Measurements from ENCODE around the gene FAM181A. TPM values are rescaled to one million over a fixed set of nuclear protein-coding genes. Genes with fewer than 3 reads are reported as not detected.
A peak's percentile ranks its signal among the peaks of the same experiment; 100 is the strongest.

FAM181A gene
- total RNA-seq, 1 donor from 2014 or later, result not detected

DNA sequence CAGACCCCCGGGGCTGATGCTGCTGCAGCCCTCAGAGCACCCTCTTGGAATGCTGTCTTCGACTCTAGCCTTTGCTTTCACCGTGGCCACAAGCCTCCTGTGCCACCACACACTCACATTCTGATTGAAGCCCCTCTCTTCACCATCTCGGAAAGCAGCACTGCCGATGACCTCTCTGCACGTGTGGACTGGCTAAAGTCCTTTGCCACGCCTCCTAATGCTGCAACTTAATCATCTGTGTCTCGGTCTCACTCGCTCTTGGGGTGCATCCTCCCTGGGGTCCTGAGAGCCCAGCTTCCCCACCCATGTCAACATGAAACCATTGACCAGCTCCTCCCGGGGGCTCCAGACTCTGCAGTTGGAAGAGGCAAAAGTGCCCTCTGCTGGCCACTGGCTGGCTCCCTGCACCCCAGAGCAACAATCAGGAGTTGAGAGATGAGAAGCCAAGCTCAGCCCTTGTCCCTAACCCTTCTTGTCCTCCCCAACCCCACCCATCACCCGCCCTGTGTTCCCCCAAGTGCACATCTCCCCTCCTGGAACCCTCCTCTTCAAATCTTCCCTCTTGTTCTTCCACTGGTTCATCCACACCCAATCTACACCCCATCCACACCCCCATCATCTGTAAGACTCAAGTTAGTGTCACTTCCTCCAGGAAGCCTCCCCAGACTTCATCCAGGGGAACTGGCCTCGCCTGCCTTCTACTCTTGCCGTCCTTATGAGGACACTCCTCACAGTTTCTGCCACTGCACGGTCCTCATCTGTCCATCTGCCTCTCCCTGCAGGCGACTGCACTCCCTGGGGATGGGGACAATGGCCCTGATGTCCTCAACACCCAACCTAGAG, 23.6 kb upstream of the FAM181A start:
- peak; percentile 21 for DNase-seq (ENCODE audit: low spot score)

DNA sequence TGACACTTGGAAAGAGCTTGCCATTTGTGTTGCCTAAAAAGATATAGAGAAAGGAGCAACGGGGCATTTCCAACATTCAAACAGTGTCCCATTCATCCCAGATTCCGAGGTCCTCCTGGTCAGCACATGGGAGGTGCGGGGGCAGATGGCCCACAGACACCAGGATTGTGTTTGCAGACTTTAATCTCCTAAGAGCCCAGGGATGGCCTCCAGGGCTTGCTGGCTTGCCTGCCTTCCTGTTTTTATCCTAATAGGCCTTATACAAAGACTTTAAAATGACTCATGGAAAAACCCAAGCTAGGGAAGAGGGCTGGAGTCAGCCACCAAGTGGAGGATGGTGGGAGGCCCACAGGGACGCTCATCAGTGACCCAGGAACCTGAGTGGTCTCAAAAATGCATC, 21.5 kb upstream of the FAM181A start:
- peak; percentile 65 for DNase-seq (ENCODE audit: low spot score)

DNA sequence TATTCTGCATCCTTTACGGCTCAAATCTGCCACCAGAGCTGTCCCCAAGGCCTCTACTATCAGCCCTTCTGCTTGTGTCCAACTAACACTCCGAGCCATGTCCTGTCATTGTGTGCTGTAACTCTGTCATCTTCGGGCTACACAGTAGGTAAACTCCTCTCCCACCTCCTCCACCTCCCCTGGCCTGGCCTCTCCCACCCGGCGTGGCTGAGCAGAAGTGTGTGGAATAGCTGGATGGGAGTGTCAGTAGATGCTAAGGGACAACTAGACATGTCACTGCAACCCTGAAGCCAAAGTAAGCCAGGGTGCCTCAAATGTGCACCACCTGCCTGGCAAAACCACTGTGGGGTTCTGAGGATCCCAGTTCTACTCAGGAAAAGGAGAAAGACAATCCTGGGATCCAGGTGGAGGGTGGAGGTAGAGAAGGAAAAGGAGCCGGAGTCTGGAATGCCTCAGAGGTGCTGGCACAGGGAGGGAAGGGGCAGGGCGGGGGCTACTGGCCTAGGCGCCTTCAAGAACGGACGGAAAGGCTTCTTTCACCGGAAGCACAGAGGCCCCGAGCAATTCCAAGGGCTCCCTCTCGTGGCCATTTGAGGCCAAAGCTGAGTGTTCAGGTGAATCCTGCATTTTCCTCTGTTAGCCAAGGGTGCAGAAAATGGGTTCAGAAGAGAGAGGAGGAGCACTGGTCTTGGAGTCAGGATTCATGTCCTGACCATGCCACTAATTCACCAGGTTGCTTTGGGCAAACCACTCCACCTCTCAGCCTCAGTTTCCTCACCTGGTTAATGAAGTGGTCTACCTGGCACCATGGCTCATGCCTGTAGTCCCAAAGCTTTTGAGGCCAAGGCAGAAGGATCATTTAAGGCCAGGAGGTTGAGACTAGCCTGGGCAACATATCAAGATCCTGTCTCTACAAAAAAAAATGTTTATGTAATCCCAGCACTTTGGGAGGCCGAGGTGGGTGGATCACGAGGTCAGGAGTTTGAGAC, 20.5 kb upstream of the FAM181A start:
- peak; percentile 42 for DNase-seq (ENCODE audit: low spot score)

DNA sequence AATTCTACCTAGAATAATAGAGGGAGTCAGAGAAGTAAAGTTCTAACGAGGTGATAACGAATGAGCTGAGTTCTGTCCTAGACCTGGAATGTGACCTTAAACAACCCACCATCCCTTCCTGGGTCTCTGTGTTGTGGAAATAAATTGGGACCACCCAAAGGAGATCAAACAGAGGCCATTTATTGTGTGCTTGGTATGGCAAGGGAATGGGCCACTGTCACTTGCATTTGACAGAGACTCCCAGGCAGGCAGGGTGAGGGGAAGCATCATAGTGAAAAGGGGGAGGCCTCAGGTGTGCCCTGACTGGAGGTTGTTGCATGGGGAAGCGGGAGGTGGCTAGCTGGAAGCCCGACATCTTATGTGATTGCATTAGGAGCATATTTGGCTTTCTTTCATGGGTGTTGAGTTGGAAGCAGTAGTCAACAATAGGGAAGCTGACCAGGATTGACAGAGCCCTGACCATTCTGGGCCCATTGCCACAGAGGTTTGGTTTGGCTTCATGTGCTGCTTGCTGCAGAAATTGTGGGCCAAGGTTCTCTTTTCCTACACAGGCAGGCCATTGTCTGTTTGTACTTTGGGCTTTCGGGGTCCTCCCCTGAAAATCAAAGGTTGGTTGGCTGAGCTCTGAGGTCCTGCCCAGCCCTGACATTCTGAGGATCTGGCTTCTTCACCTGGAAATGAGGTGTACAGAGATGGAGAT, 17.6 kb upstream of the FAM181A start:
- DNase-seq (ENCODE audit: low spot score), result no peak

DNA sequence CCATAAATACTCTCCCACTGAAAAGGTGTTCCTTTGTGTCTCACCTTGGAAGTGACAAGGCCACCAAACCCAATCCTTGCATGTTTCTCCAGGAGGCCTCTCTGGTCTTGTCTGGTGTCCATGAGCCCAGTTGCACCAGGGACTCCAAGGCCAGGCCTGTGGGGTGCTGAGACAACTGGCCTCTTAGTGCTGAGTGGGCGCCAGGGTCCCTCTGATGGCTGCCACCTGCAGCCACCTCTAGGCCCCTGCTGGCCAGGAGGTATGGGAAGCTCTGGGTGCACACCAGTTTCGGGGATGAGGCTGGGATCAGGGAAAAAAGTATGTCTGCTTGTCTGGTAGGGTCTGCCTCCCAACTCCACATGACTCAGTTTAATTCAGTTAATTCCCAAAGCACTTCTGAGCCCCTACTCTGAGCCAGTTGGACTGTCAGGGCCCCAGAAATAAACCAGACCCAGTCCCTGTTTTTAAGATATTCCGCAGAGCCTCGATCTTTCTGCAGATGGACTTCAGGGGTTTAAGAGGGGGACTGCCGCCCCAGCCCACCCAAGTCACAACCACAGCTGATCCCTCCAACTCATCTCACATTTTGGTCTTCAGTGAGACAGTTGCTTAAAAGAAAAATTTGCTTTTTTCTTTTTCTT, 15.0 kb upstream of the FAM181A start:
- DNase-seq (ENCODE audit: low spot score), result peak; percentile 90

DNA sequence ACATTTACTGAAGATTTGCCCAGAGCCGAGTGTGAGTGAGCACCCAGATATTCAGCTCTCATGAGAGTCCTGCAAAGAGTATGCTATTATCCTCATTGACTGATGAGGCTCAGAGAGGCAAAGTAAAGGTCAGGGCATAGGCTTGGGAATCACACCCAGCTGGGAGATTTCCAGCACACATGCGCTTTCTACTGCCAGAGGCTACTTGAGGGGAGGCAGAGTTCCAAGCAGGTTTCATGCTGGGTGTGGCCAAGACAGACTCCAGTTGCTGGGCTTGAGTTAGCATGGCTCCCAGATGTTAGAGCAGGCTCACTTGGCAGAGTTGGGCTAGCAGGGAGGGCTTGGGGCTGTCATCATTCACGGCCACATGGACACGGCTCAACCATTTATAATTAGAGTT, 14.4 kb upstream of the FAM181A start:
- DNase-seq (ENCODE audit: low spot score), result peak; percentile 63

DNA sequence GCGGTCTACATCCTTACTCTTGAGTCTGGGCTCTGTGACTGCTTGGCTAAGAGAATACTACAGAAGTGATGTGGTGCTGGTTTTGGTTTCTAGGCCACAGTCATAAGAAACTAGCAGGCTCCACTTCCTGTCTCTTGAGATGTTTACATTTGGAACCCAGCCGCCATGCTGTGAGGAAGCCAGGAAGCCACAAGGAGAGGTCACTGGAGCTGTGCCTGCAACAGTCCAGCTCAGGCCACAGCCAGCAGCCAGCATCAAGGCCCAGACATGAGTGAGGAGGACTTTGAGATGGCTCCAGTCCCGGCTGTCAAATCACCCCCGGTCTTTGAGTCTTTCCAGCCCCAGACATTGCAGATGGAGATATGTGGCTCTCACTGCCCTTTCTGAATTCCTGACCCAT, 12.9 kb upstream of the FAM181A start:
- no peak for DNase-seq (ENCODE audit: low spot score)

DNA sequence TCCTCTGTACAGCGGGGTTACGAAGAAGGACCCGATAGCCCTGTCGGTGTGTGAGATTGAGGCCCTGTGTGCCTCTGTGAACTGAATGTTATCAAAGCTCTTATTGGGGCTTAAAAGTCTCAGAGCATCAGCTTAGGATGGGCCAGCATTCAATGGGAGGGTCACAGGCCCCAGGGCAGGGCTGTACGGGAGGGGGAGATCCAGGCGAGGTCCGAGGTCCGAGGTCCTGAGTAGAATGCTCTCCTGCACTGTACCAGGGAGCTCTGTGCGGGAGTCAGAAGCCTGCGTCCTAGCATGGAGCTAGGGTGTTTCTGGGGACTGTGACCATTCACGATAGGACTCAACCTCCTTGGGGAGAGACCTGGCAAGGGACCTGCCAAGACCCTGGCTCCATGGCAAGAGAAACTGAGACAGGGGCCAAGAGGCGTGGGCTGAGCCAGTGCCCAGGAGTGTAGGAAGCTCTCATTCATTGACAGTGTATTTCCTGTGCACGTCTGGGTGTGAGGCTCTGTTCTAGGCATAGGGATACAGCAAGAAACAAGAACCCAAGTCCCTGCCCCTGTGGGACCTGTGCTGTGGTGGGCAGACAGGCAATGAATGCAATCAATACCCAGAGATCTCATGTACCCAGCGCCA, 12.0 kb upstream of the FAM181A start:
- DNase-seq (ENCODE audit: low spot score), result no peak

DNA sequence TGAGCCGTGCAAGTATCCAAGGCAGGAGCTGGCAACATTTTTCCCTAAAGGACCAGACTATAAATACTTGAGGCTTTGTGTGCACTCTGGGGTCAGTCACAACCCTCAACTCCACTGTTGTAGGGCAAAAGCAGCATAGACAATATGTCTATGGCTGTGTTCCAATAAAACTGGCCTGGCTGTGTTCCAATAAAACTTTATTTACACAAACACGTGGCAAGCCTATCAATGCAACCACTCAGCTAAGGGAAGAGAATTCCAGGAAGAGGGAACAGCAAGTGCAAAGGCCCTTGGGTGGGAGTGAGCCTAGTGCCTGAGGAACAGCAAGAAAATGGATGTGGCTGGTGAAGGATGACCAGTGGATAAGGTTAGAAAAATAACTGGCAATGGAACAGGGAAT, 11.3 kb upstream of the FAM181A start:
- no peak for DNase-seq (ENCODE audit: low spot score)

DNA sequence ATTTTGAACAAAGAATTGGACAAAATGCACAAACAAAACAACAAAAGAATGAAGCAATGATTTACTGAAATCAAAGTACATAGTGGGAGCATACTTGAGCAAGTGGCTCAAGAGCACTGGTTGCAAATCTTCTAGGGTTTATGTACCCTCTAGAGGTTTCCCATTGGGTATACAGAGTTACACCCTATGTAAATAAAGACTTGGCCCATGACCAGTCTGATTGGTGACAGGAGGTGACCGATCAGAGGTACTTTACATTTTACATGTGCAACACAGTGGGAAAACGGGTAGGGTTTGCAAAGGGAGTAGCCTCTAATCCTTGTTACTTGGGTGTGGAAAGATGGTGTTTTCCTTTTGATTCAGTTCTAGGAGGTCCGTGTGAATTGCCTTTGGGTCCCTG, 10.6 kb upstream of the FAM181A start:
- DNase-seq (ENCODE audit: low spot score), result no peak

DNA sequence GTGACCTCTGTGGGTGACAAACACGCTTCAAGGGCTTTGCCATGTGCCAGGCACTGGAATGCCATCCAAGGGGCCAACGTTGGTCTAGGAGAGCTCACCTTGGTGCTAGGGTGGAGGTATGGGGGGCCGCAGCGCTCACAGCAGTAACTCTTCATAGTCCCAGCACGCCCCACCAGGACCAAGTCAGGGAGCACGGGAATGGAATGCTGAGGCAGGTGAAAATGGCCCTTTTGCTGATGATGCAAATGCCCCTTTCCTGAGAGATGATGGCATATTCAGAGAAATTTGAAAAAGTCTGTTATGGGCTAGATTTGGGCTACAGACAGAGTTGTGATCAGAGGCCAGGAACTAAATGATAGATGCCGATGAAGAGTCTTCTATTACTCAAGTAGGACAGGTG, 10.0 kb upstream of the FAM181A start:
- no peak for DNase-seq (ENCODE audit: low spot score)

DNA sequence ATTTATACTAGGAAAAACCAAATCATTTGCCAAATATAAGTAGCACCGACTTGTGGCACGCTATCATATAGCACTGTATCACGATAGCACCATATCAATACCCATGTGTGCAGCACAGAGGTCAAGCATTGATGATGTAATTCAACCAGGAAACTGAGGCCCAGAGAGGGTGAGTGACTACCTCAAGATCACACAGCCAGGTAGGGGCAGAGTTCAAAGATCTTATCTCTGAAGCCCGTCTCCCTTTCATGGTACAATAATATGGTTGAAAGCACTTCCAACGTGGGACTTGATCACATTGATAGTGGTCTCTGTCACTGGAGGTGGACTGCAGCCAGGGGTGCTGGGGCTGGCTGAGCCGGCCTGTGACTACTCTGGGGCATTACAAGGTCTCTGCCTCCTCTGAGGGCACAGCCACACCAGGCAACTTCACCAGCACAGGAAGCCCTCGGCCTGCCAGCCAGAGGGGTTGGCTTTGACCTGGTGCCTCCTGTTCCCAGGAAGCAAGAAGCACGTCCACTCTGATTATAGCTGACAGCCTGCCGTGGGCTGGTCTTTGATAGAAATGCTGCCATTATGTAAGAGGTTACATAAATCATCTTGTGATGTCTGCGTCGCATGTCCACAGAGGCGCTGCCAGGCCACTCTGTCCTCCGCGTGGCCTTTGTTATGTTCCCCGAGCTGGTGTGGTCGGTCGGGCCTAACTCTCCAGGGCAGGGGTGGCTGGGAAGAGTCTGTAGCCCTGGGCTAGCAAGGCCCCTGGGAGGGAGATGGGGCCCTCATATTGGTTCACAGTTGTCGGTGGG, 5.9 kb upstream of the FAM181A start:
- DNase-seq (ENCODE audit: low spot score), result no peak

DNA sequence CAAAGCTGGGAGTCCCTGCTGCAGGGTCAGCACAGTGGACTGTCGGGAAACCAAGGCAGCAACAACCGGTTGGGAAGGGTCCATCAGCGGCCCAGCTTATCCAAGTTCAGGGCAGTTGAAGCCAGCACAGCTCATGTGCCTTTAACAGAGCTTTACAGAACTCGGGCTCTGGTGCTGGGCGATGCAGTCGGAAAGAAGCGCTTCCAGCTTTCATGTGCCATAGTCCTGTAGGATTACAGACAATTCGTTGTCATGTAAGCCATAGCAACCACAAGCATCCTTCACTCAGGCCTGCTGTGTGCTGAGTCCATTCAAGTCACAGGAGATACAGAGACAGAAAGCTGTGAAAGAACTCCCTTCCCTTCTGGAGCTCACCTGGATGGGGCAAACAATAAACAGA, 3.5 kb upstream of the FAM181A start:
- DNase-seq (ENCODE audit: low spot score), result no peak

DNA sequence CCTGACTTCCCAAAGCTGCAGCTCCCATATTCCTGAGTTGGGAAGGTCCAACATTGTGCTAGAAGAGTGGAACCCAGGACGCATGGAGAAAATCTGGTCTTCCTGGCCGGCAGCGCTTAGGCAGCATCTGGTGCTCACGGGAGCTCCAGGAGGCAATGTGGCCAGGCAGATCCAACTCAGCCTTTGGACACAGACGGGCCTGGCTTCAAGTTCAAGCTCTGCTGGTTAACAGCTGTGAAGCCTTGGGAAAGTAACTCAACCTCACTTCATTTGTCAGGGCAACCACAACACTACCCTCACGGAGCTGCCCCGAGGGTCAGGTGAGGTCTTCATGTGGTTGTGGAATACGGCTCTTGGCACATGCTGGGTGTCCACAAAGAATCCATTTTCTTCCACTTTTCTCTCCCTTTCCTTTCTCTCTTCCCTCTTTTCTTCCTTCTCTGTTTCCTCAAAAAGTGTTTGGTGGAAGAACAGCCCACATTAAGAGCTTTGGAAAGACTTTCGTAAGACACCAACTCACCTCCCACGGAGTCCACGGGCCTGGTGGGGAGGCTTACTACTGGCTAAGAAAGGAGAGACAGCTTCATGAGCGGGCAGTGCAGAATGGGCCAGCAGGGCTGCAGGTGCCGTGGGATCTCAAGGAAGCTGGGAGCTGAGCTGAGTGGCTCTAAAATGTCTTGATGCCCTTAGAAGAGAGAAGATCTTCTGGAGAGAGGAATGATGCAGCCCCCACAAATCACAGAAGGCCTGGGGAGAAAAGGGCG, 2.4 kb upstream of the FAM181A start:
- DNase-seq (ENCODE audit: low spot score), result no peak

DNA sequence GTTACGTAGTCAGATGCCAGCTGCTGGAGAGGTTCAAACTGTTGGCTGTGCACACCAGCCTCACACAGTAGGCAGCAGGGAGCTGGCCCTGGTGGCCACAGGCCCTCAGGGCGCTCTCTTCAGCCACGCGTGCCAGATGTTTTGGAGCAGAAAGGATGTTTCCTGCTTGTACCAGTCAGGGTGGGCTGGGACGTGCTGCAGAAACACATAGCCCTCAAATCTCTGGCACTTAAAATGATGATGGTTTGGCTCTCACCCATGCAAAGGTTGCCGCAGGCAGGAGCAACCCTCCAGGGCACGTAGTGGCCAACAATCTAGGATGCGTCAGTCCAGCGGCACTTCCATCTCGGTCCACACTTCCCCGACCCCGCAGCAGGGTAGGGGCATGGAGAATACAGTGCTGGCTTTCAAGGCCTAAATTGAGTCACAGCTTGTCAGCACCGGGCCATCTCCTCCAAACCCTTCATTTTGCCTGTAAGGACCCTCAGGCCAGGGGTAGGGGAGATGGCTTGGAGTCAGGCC, 1.7 kb upstream of the FAM181A start:
- no peak for DNase-seq (ENCODE audit: low spot score)

DNA sequence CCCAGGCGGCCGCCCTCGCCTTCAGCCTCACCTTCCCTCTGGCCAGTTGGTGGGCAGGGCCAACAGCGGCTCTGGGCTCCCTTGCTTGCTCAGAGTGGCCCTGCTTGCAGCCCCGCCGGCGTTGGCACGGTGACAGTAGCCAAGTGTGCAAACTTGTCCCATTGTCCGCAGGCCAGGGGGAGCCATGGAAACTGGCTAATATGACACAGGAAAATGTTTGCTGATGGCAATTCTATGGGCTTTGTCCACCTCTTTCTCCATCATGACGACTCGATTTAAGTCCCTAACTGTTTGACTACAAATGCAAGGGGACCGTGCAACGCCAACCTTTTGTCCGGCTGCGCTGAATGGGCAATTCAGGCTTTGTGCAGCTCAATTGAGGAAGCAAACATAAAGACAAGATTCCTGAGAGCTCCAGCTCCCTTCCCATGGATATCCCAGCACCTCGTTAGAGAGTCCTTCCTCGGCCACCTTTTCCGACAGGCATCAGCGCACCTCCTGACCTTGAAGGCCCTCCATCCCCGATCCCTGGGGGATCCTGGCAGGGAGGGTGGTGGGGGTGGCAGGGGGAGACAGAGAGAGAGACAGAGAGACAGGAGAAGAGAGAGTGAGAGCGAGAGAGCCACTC, 785 bp upstream of the FAM181A start:
- DNase-seq (ENCODE audit: low spot score), result no peak

DNA sequence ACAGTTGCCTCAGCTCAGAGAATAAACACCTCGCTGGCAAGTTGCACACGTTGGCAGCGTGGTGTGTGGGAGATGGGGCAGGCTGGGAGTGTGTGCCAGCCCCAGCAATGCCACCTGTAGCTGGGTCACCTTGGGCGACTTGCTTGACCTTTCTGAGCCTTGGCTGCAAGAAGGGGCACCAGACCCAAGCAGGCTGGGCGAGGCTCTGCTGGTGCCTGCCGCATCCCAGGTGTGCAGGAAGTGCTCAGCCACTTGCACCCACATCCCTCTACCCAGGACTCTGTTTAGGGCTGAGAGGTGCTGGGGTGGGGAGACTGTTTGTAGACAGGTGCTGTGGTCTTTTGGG, 629 bp downstream of the FAM181A start:
- DNase-seq (ENCODE audit: low spot score), result no peak

DNA sequence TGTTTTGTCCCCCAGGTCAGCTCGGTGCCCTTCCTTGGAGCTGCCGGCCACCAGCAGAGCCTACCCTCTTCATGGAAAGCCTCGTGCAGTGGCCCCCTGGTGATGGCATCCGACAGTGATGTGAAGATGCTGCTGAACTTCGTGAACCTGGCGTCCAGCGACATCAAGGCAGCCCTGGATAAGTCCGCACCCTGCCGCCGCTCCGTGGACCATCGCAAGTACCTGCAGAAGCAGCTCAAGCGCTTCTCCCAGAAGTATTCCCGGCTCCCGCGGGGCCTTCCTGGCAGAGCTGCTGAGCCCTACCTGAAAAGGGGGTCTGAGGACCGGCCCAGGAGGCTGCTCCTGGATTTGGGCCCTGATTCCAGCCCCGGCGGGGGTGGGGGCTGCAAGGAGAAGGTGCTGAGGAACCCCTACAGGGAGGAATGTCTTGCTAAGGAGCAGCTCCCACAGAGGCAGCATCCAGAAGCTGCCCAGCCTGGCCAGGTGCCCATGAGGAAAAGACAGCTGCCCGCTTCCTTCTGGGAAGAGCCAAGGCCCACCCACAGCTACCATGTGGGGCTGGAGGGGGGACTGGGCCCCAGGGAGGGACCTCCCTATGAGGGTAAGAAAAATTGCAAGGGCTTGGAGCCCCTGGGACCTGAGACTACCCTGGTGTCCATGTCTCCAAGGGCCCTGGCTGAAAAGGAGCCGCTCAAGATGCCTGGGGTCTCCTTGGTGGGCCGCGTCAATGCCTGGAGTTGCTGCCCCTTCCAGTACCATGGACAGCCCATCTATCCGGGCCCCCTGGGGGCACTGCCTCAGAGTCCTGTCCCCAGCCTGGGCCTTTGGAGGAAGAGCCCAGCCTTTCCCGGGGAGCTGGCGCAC, 1.3 kb downstream of the FAM181A start:
- no peak for DNase-seq (ENCODE audit: low spot score)
